Prostate gland (tissue), 2 donors: Measurements from ENCODE around the gene KIT. TPM values are rescaled to one million over a fixed set of nuclear protein-coding genes. Genes with fewer than 3 reads are reported as not detected.

Experiments
- DNase-seq: peaks from one replicate; pipeline ENCODE4 v3.0.0-alpha.2; 2019; ENCODE audit warnings: low spot score
- H3K27ac ChIP-seq, 2 donors: fragments of 200-600 bp; sonication (generic); 2 replicates each; pipeline ENCODE4 v1.5.1; 2017 to 2019
- H3K27me3 ChIP-seq: fragments of 200-600 bp; sonication (generic); replicated peaks from 2 replicates; pipeline ENCODE4 v1.5.1; 2019; ENCODE audit not compliant: insufficient read depth
- H3K36me3 ChIP-seq, 2 donors: fragments of 200-600 bp; sonication (generic); 1 replicate in 1 of 2; 2 replicates in 1 of 2; pipeline versions ENCODE4 v1.5.1 to v1.8.1; 2017 to 2019
- H3K4me1 ChIP-seq: fragments of 200-600 bp; sonication (generic); replicated peaks from 2 replicates; pipeline ENCODE4 v1.5.1; 2019
- H3K4me3 ChIP-seq, 2 donors: fragments of 200-600 bp; sonication (generic); 2 replicates each; pipeline ENCODE4 v1.5.1; 2017 to 2019
- H3K9me3 ChIP-seq: fragments of 200-600 bp; sonication (generic); 2 replicates; pipeline ENCODE4 v1.5.1; 2017
- CTCF ChIP-seq, 4 experiments: fragments of 200-600 bp in 2 of 4; fragments of 450-650 bp in 2 of 4; sonication (generic) in 2 of 4; IDR thresholded peaks; 1 replicate in 3 of 4; 2 replicates in 1 of 4; pipeline ENCODE4 v1.5.1; 2016 to 2019; ENCODE audit warnings: antibody characterized with exemption in 4 of 4, mild to moderate bottlenecking in 2 of 4, moderate library complexity in 2 of 4
- POLR2A ChIP-seq: fragments of 450-650 bp; IDR thresholded peaks from one replicate; pipeline ENCODE4 v1.6.1; 2016; ENCODE audit warnings: antibody characterized with exemption, mild to moderate bottlenecking
- POLR2AphosphoS5 ChIP-seq: sonication (generic); formaldehyde crosslinking; IDR thresholded peaks from one replicate; pipeline ENCODE4 v1.6.1; 2017; ENCODE audit warnings: antibody characterized with exemption
- WGBS: methylation state at CpG from one replicate; pipeline ENCODE4 v1.1.5; 2018; 5-methylcytosine and 5-hydroxymethylcytosine counted together
- intact Hi-C: fragments of 100-400 bp; cut with DNase I; formaldehyde crosslinking; loops from one replicate; pipeline ENCODE4 v1.14.2; 2022
- total RNA-seq, 2 donors: library from RNA; depleted of rRNA; stranded (reverse); fragments of >200 nt; gene quantifications; one replicate each; pipeline ENCODE4 v1.1.0, GENCODE V29; 2016

Gene KIT
- total RNA-seq, 2 donors from 2014 or later: 4.2 to 8.7 TPM

- Histone ChIP-seq H3K36me3 (no peaks in the 10 kb centered on the region), H3K27me3 (no peaks in the 10 kb centered on the region), H3K27ac (no peak overlapping the region), H3K4me3 (no peak overlapping the region), H3K4me1 (no peaks in the 10 kb centered on the region), H3K9me3 (no peaks in the 10 kb centered on the region)
- 47% methylated on average over 5 of the region's 5 CpGs for WGBS
- intact Hi-C loops: no loop called here
- DNase-seq: no peak
- no peak for TF ChIP-seq POLR2A
- TF ChIP-seq CTCF (IDR thresholded peaks at IDR 0.05): no peak
- no peak for TF ChIP-seq POLR2AphosphoS5
Observed at GRCh38 chr4:54643172-54643571, 14.6 kb upstream of the KIT start.

DNA sequence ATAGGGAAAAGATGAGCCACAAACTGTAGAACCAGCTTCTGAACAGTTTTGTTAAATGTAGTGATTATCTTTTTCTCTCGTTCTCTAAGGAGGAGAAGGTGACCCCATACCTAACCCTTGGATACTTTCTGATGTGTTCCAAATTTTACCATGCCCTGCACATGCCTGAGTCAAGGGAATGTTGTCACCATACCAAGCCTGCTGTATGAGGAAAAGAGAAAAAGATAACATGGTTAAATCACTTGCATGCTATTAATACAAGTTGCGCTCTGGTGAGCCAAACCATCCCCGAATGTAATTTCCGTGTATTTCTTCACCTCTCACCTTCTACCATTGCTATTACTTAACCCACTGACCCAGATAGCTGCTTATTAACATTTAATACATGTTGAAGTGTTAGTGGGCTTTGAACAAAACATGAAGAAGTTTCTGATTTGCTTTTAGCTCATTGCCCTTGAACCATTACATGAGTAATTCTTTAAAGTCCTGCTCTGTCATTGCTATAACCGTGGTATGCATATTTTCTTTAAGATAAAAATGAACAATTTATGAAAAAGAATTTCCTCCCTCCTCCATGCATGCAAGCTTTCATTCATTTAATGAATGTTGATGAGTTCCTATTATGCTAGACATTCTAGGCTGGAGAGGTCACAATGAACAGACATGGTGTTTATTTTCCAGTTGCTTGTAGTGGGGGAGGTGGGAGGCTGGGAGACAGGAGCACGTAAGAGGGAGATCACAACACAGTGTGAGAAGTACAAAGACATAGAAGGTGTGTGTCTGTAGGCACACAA lies 13.6 kb upstream of the KIT start:
- intact Hi-C loops: no loop called here
- Histone ChIP-seq H3K27ac (no peak overlapping the region), H3K27me3 (no peaks in the 10 kb centered on the region), H3K9me3 (no peaks in the 10 kb centered on the region), H3K36me3 (no peaks in the 10 kb centered on the region), H3K4me3 (no peak overlapping the region), H3K4me1 (no peaks in the 10 kb centered on the region)
- DNase-seq: no peak
- WGBS: 76% methylated on average over 6 of the region's 6 CpGs
- TF ChIP-seq POLR2AphosphoS5 (no peak), POLR2A (no peak), CTCF (IDR thresholded peaks at IDR 0.05) (no peak)

DNA sequence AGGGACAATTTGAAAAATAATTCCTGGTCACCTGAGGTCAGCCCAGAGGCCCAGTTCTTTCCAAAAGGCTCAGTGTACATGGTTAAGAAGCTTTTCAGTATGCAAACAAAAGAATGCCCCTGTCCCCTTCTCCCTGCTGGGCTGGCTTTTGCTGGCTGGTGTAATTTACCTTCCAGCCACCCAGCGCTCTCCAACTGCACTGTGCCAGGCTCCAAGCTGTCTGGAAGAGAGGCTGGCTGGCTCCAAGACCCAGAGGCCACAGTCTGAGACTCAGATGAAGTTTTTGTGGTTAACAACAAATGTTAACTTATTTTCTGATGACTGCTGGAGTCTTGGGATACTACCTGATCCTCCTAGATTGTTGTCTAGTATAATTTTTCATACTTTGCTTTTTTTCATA lies 11.9 kb upstream of the KIT start:
- no peak for DNase-seq
- no peak overlapping the region for H3K27ac ChIP-seq
- no peaks in the 10 kb centered on the region for H3K9me3 ChIP-seq
- TF ChIP-seq CTCF (IDR thresholded peaks at IDR 0.05) (no peak), POLR2A (no peak), POLR2AphosphoS5 (no peak)
- intact Hi-C loops: no loop called here
- 89% methylated on average over 1 of the region's 1 CpG for WGBS
- H3K4me3 ChIP-seq: no peak overlapping the region
- H3K36me3 ChIP-seq: no peaks in the 10 kb centered on the region
- H3K4me1 ChIP-seq: no peaks in the 10 kb centered on the region
- no peaks in the 10 kb centered on the region for H3K27me3 ChIP-seq

- intact Hi-C loops: no loop called here
- no peaks in the 10 kb centered on the region for H3K9me3 ChIP-seq
- no peak overlapping the region for H3K4me3 ChIP-seq
- no peak for TF ChIP-seq POLR2AphosphoS5
- no peak for TF ChIP-seq POLR2A
- no peak for TF ChIP-seq CTCF (IDR thresholded peaks at IDR 0.05)
- WGBS: 74% methylated on average over 4 of the region's 4 CpGs
- H3K27ac ChIP-seq: no peak overlapping the region
- H3K36me3 ChIP-seq: no peaks in the 10 kb centered on the region
- no peaks in the 10 kb centered on the region for H3K27me3 ChIP-seq
- no peaks in the 10 kb centered on the region for H3K4me1 ChIP-seq
- no peak for DNase-seq
Observed at GRCh38 chr4:54647070-54647469, 10.7 kb upstream of the KIT start.

DNA sequence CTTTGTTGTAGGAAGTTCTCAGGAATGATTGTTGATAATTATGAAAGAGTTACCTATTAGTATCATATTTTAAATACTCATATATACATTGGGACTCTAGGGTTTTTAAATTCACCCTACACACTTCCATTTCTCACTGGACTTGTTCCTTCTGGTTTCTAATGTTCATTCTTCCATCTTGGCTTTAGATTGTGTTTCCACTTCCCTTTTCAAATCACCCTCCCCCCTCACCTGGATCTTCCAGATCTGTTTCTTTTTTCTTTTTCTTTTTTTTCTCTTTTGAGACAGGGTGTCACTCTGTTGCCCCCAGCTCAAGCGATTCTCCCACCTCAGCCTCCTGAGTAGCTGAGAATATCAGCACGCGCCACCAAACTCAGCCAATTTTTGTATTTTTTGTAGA lies 6.7 kb upstream of the KIT start:
- no peaks in the 10 kb centered on the region for H3K36me3 ChIP-seq
- H3K4me3 ChIP-seq: no peak overlapping the region
- no peaks in the 10 kb centered on the region for H3K4me1 ChIP-seq
- H3K27me3 ChIP-seq: no peaks in the 10 kb centered on the region
- WGBS: 95% methylated on average over 3 of the region's 3 CpGs
- DNase-seq: no peak
- H3K27ac ChIP-seq: no peak overlapping the region
- H3K9me3 ChIP-seq: no peaks in the 10 kb centered on the region
- intact Hi-C loops: no loop called here
- TF ChIP-seq POLR2AphosphoS5: no peak
- no peak for TF ChIP-seq CTCF (IDR thresholded peaks at IDR 0.05)
- TF ChIP-seq POLR2A: no peak
